PC-9 (cell line): Measurements from ENCODE around the gene ADAM19. TPM values are rescaled to one million over a fixed set of nuclear protein-coding genes. Genes with fewer than 3 reads are reported as not detected.

Source experiments
- BruUV-seq: library from RNA; stranded (reverse); fragments of 400-500 nt; replicated peaks from 2 replicates; lab custom pipeline; 2021; lab: Mats Ljungman, UMichigan
- CTCF ChIA-PET: fragments of 300-600 bp; sonication (Branson Sonifier 250); formaldehyde crosslinking; loops from one replicate; lab custom pipeline; 2022; ENCODE audit warnings: antibody characterized with exemption; lab: Charles Lee
- POLR2A ChIA-PET: fragments of 300-600 bp; sonication (Branson Sonifier 250); formaldehyde crosslinking; loops from one replicate; lab custom pipeline; 2022; ENCODE audit warnings: antibody characterized with exemption; ENCODE audit not compliant: unreplicated experiment; lab: Charles Lee
- DNase-seq, 2 experiments: peaks; one replicate each; pipeline versions ENCODE4 v3.0.0 to v3.0.0-alpha.2; 2015 to 2022; ENCODE audit warnings: mixed read lengths in 1 of 2
- H2AFZ ChIP-seq: fragments of 200-600 bp; sonication (generic); 2 replicates; pipeline ENCODE4 v1.8.1; 2017; ENCODE audit warnings: antibody characterized with exemption
- H3F3A ChIP-seq: fragments of 200-600 bp; sonication (generic); 2 replicates; pipeline ENCODE4 v1.8.1; 2017; ENCODE audit warnings: antibody characterized with exemption, mild to moderate bottlenecking, low read depth; ENCODE audit not compliant: insufficient read depth
- H3K27ac ChIP-seq: fragments of 200-600 bp; sonication (generic); 2 replicates; pipeline ENCODE4 v1.6.1; 2016; ENCODE audit warnings: mixed run types
- H3K27me3 ChIP-seq: fragments of 200-600 bp; sonication (generic); 2 replicates; pipeline ENCODE4 v1.6.1; 2016; ENCODE audit warnings: low read depth, mixed run types; ENCODE audit not compliant: insufficient read depth
- H3K36me3 ChIP-seq: fragments of 200-600 bp; sonication (generic); 2 replicates; pipeline ENCODE4 v1.6.1; 2016; ENCODE audit warnings: low read depth, mixed run types
- H3K4me1 ChIP-seq: fragments of 200-600 bp; sonication (generic); replicated peaks from 2 replicates; pipeline ENCODE4 v1.6.1; 2016; ENCODE audit warnings: mixed run types; ENCODE audit not compliant: insufficient read depth
- H3K4me2 ChIP-seq: fragments of 200-600 bp; sonication (generic); 2 replicates; pipeline ENCODE4 v1.6.1; 2017; ENCODE audit warnings: mixed run types
- H3K4me3 ChIP-seq: fragments of 200-600 bp; sonication (generic); 2 replicates; pipeline ENCODE4 v1.6.1; 2016; ENCODE audit warnings: mixed run types
- H3K79me2 ChIP-seq: fragments of 200-600 bp; sonication (generic); 2 replicates; pipeline ENCODE4 v1.6.1; 2017; ENCODE audit warnings: low read depth, mixed run types
- H3K9me2 ChIP-seq: fragments of 200-600 bp; sonication (generic); 2 replicates; pipeline ENCODE4 v1.8.1; 2017; ENCODE audit warnings: mild to moderate bottlenecking; ENCODE audit not compliant: insufficient read depth
- H3K9me3 ChIP-seq: fragments of 200-600 bp; sonication (generic); 2 replicates; pipeline ENCODE4 v1.8.1; 2016; ENCODE audit warnings: low read depth; ENCODE audit not compliant: insufficient read depth
- H4K20me1 ChIP-seq: fragments of 200-600 bp; sonication (generic); 2 replicates; pipeline ENCODE4 v1.8.1; 2017; ENCODE audit not compliant: insufficient read depth
- CTCF ChIP-seq: fragments of 200-600 bp; sonication (generic); conservative IDR thresholded peaks from 2 replicates; pipeline ENCODE4 v1.6.1; 2017; ENCODE audit warnings: mixed run types, antibody characterized with exemption, mild to moderate bottlenecking, moderate library complexity
- EZH2 ChIP-seq: fragments of 200-600 bp; sonication (generic); IDR thresholded peaks from 2 replicates; pipeline ENCODE4 v1.8.0; 2017; ENCODE audit warnings: antibody characterized with exemption, low read depth
- intact Hi-C: fragments of 100-400 bp; cut with micrococcal nuclease; formaldehyde crosslinking; loops from one replicate; pipeline ENCODE4 v1.10.0; 2022; ENCODE audit not compliant: unreplicated experiment
- total RNA-seq: library from RNA; stranded (reverse); gene quantifications from 2 replicates; pipeline ENCODE4 v1.2.3, GENCODE V29; 2021

Gene ADAM19
- total RNA-seq, 1 experiment from 2014 or later = 7.6 TPM

- peak; percentile 51 to 88 for DNase-seq
- POLR2A ChIA-PET = no interaction called here
- Histone ChIP-seq H3F3A (peaks cover 50% of the 10 kb centered on the region), H3K27ac (peak overlapping the region; percentile 85), H3K79me2 (peaks cover 24% of the 10 kb centered on the region; the same call in 1 of the 2 replicates), H3K4me1 (peaks cover 62% of the 10 kb centered on the region), H3K4me3 (no peak overlapping the region), H3K36me3 (0 out of 2 replicates have a peak, but pooled peaks cover 5% of the 10 kb centered on the region), H4K20me1 (no peaks in the 10 kb centered on the region), H2AFZ (no peak overlapping the region), H3K9me3 (no peaks in the 10 kb centered on the region), H3K9me2 (no peaks in the 10 kb centered on the region), H3K27me3 (no peaks in the 10 kb centered on the region), H3K4me2 (peak overlapping the region; percentile 56)
- intact Hi-C loops = loop anchor here (2.0 to 5.0 kb wide), 4 partner anchors 48 to 172 kb away; no protein-coding TSS in a partner anchor
- BruUV-seq = no TSS peak
- CTCF ChIA-PET = interaction anchor here (1.4 kb wide), 1 partner anchor 88 kb away, joined by 3 read pairs; no protein-coding TSS in a partner anchor
- TF ChIP-seq EZH2 = no peak
- TF ChIP-seq CTCF = no peak
These were observed 16.3 kb downstream of the ADAM19 start for GRCh38 chr5:157559301-157559700.

GRCh38 chr5:157558681-157559080, 16.9 kb downstream of the ADAM19 start:
- DNase-seq = peak; percentile 17 to 54
- BruUV-seq = no TSS peak
- Histone ChIP-seq H3K9me2 (no peaks in the 10 kb centered on the region), H3K79me2 (peaks cover 24% of the 10 kb centered on the region; the same call in 1 of the 2 replicates), H3K4me1 (peaks cover 68% of the 10 kb centered on the region), H3K27ac (peak overlapping the region; percentile 85), H4K20me1 (no peaks in the 10 kb centered on the region), H2AFZ (no peak overlapping the region), H3K4me3 (0 out of 2 replicates have a peak overlapping the region, but pooled peaks have one; percentile 2), H3K4me2 (peak overlapping the region; percentile 56), H3F3A (peaks cover 54% of the 10 kb centered on the region), H3K27me3 (no peaks in the 10 kb centered on the region), H3K9me3 (no peaks in the 10 kb centered on the region), H3K36me3 (0 out of 2 replicates have a peak, but pooled peaks cover 5% of the 10 kb centered on the region)
- ChIA-PET POLR2A (interaction anchor here (0.6 to 0.7 kb wide), 2 partner anchors 19 to 26 kb away, joined by 3 to 5 read pairs; no protein-coding TSS in a partner anchor), CTCF (interaction anchor here (0.7 to 1.4 kb wide), 3 partner anchors 87 to 426 kb away, joined by 3 to 4 read pairs (median 3); no protein-coding TSS in a partner anchor)
- TF ChIP-seq EZH2 (no peak), CTCF (no peak)
- intact Hi-C loops = loop anchor here (1.0 to 5.0 kb wide), 5 partner anchors 13 to 171 kb away; no protein-coding TSS in a partner anchor

DNA sequence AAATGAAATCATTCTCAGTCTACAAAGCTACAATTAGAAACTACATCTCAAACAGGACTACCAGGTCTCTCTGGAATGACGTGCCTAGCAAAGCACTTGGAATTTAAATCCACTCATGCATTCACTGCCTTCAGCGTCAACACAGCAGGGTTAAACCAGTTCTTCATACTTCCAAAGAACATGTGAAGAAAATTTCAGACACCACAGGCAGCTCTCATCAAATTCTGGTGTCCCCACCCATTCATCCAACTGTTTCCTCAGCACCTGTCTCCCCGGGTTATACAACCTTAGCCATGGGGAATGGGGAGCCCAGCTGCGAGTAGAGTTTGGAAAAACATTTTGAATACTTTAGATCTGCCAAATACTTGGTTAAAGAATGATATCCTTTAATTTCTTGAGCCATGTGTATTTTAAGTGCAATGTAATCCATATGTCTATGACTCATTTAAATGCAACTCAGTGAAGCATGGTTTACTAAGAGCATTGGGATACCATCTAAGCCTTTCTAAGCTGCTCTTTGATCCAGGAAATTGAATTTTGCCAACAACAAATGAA, 17.5 kb downstream of the ADAM19 start:
- Histone ChIP-seq H3K27me3 (no peaks in the 10 kb centered on the region), H3K27ac (peak overlapping the region; percentile 85), H3K9me2 (no peaks in the 10 kb centered on the region), H3K36me3 (0 out of 2 replicates have a peak, but pooled peaks cover 5% of the 10 kb centered on the region), H3K4me1 (peaks cover 69% of the 10 kb centered on the region), H3F3A (peaks cover 54% of the 10 kb centered on the region), H3K9me3 (no peaks in the 10 kb centered on the region), H3K4me2 (peak overlapping the region; percentile 56), H2AFZ (no peak overlapping the region), H3K79me2 (peaks cover 24% of the 10 kb centered on the region; the same call in 1 of the 2 replicates), H4K20me1 (no peaks in the 10 kb centered on the region), H3K4me3 (0 out of 2 replicates have a peak overlapping the region, but pooled peaks have one; percentile 2)
- no TSS peak for BruUV-seq
- intact Hi-C loops = loop anchor here (1.0 to 5.0 kb wide), 5 partner anchors 13 to 171 kb away; no protein-coding TSS in a partner anchor
- TF ChIP-seq CTCF (no peak), EZH2 (no peak)
- ChIA-PET POLR2A (interaction anchor here (0.6 to 1.0 kb wide), 3 partner anchors 18 to 29 kb away, joined by 3 to 5 read pairs (median 3); no protein-coding TSS in a partner anchor), CTCF (interaction anchor here (0.7 to 1.4 kb wide), 3 partner anchors 86 to 426 kb away, joined by 3 to 4 read pairs (median 3); no protein-coding TSS in a partner anchor)
- peak; percentile 60 to 96 for DNase-seq
